Sigmoid colon (tissue), 7 donors: ENCODE data around the gene TRIM63. TPM values are rescaled to one million over a fixed set of nuclear protein-coding genes. Genes with fewer than 3 reads are reported as not detected.

Experiments used
- DNase-seq: peaks from one replicate; pipeline ENCODE4 v3.0.0-alpha.2; 2019
- H3K27ac ChIP-seq, 4 donors: fragments of 200-600 bp; sonication (generic); one replicate each; pipeline ENCODE4 v1.5.1; 2016 to 2019; ENCODE audit warnings: mild to moderate bottlenecking in 1 of 4
- H3K27me3 ChIP-seq, 3 donors: fragments of 200-600 bp; sonication (generic); one replicate each; pipeline ENCODE4 v1.5.1; 2019; ENCODE audit warnings: mild to moderate bottlenecking in 1 of 3
- H3K36me3 ChIP-seq, 4 donors: fragments of 200-600 bp; sonication (generic); one replicate each; pipeline ENCODE4 v1.5.1; 2016 to 2019
- H3K4me1 ChIP-seq, 4 donors: fragments of 200-600 bp; sonication (generic); one replicate each; pipeline ENCODE4 v1.5.1; 2017 to 2019
- H3K4me3 ChIP-seq, 4 donors: fragments of 200-600 bp; sonication (generic); one replicate each; pipeline ENCODE4 v1.5.1; 2017 to 2019; ENCODE audit warnings: mild to moderate bottlenecking in 2 of 4, moderate library complexity in 1 of 4
- H3K9me3 ChIP-seq, 4 donors: fragments of 200-600 bp in 3 of 4; sonication (generic) in 3 of 4; one replicate each; pipeline versions ENCODE4 v1.5.1 to v1.6.1; 2013 to 2019
- EP300 ChIP-seq, 4 donors: sonication (generic); formaldehyde crosslinking; IDR thresholded peaks; one replicate each; pipeline ENCODE4 v1.6.1; 2017; ENCODE audit warnings: antibody characterized with exemption in 4 of 4
- POLR2A ChIP-seq, 2 donors: fragments of 450-650 bp; IDR thresholded peaks; one replicate each; pipeline ENCODE4 v1.6.1; 2016; ENCODE audit warnings: antibody characterized with exemption in 2 of 2, mild to moderate bottlenecking in 2 of 2, moderate library complexity in 2 of 2
- POLR2AphosphoS5 ChIP-seq, 4 donors: sonication (generic); formaldehyde crosslinking; IDR thresholded peaks; one replicate each; pipeline ENCODE4 v1.6.1; 2017; ENCODE audit warnings: antibody characterized with exemption in 4 of 4
- WGBS, 2 donors: extraction: QIAGEN DNeasy Blood & Tissue Kit; methylation state at CpG; one replicate each; pipeline ENCODE4 v1.1.7; 2013; 5-methylcytosine and 5-hydroxymethylcytosine counted together
- intact Hi-C: fragments of 100-400 bp; cut with DNase I; formaldehyde crosslinking; loops from one replicate; pipeline ENCODE4 v1.15.1; 2023
- polyA plus RNA-seq, 3 donors: library from polyadenylated mRNA; stranded (reverse); fragments of 200-250 nt; gene quantifications; one replicate each; pipeline ENCODE4 v1.2.3, GENCODE V29; 2013
- total RNA-seq, 4 donors: library from RNA; depleted of rRNA; stranded (reverse); fragments of >200 nt; gene quantifications; one replicate each; pipeline ENCODE4 v1.1.0, GENCODE V29; 2016
- TF ChIP-seq, protein P1 (sequence below), 4 experiments: fragments of 450-650 bp in 3 of 4; fragments of 200-600 bp in 1 of 4; IDR thresholded peaks; one replicate each; pipeline ENCODE4 v1.5.1; 2016 to 2019; ENCODE audit warnings: antibody characterized with exemption in 4 of 4, mild to moderate bottlenecking in 3 of 4, moderate library complexity in 2 of 4
- donor health status: healthy with polysubstance abuse.
- donor health status: Bipolar disorder and iron deficiency.
- donor health status: healthy.

The TRIM63 gene
- total and polyA plus RNA-seq, 7 donors: 0.35 to 2.1 (median 0.81) TPM; not detected in 2

DNA sequence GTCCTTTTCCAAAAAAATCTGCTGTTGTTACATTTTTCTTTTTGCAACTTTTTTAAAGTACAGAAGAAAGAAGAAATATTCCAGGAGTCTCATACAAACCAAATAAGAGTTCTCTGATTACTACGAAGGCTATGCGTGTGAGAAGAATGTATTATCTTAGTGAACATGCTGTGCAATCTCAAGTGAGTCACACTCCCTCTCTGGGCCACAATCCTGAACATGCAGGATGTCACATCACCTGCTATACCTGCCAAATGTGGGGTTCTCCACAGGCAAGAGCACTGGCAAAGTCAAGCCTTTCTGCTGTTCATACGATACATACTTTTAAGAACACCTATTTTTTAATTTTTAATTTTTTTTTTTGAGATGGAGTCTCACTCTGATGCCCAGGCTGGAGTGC is 21.7 kb upstream of the TRIM63 start:
- DNase-seq: no peak
- Histone ChIP-seq H3K4me1 (peaks cover 0 to under 1% (median 0%) of the 10 kb centered on the region in 4 donors), H3K36me3 (no peaks in the 10 kb centered on the region), H3K27me3 (peaks cover 3 to 55% (median 7%) of the 10 kb centered on the region in 3 donors), H3K4me3 (no peak overlapping the region), H3K27ac (no peak overlapping the region), H3K9me3 (no peaks in the 10 kb centered on the region)
- TF ChIP-seq POLR2A (IDR thresholded peaks at IDR 0.05) (no peak), POLR2AphosphoS5 (IDR thresholded peaks at IDR 0.05) (no peak), EP300 (IDR thresholded peaks at IDR 0.05) (no peak)
- TF ChIP-seq, protein P1, sequence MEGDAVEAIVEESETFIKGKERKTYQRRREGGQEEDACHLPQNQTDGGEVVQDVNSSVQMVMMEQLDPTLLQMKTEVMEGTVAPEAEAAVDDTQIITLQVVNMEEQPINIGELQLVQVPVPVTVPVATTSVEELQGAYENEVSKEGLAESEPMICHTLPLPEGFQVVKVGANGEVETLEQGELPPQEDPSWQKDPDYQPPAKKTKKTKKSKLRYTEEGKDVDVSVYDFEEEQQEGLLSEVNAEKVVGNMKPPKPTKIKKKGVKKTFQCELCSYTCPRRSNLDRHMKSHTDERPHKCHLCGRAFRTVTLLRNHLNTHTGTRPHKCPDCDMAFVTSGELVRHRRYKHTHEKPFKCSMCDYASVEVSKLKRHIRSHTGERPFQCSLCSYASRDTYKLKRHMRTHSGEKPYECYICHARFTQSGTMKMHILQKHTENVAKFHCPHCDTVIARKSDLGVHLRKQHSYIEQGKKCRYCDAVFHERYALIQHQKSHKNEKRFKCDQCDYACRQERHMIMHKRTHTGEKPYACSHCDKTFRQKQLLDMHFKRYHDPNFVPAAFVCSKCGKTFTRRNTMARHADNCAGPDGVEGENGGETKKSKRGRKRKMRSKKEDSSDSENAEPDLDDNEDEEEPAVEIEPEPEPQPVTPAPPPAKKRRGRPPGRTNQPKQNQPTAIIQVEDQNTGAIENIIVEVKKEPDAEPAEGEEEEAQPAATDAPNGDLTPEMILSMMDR (IDR thresholded peaks at IDR 0.05): no peak
- WGBS, 2 donors: 93 to 97% methylated on average over 3 of the region's 3 CpGs
- intact Hi-C loops: no loop called here

DNA sequence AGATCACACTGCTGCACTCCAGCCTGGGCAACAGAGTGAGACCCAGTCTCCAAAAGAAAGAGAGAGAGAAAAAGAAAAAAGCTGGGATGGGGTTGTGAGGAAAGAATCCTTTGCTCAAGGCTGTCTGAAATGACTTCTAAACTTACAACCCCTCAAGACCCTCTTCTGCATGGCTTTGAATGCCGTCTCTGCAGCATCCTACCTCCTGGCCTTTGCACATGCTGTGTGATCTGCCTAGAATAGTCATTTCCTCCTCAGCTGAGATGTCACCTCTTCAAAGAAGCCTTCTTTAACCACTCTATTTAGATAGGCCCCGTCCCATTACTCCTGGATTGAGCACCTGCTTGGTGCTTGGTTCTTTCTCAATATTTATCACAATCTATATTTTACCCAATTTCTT is 17.4 kb upstream of the TRIM63 start:
- no peaks in the 10 kb centered on the region for H3K4me1 ChIP-seq
- WGBS, 2 donors: 77 to 80% methylated on average over 2 of the region's 2 CpGs

DNA sequence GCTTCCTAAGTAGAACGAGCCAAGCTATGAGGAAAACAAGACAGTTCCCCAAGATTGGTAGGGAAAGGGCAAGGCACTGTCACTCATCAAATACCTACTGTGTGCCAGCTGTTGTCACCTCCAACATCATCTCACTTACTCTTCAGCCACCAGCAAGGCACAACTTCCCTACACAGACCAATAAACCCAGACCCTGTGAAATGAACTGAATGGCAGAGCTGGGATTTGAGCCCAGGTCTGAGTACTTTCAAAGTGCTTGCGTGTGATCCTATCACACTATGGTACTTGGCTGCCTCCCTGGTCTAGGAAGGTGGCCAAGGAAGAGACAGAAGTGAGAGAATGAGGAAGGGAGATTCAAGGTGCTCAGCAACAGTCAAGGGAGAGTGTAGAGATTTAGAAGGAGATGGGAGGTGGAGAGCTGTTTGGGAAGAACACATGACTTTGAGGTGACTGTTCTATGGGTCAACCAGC is 16.7 kb upstream of the TRIM63 start:
- Histone ChIP-seq H3K36me3 (no peaks in the 10 kb centered on the region), H3K4me1 (no peaks in the 10 kb centered on the region), H3K27ac (no peak overlapping the region), H3K4me3 (no peak overlapping the region), H3K27me3 (peaks cover 0 to 26% (median 3%) of the 10 kb centered on the region in 3 donors), H3K9me3 (no peaks in the 10 kb centered on the region)
- TF ChIP-seq POLR2AphosphoS5 (IDR thresholded peaks at IDR 0.05) (no peak), POLR2A (IDR thresholded peaks at IDR 0.05) (no peak), EP300 (IDR thresholded peaks at IDR 0.05) (no peak)
- TF ChIP-seq, protein P1 (IDR thresholded peaks at IDR 0.05): no peak
- WGBS, 2 donors: 62 to 72% methylated on average over 2 of the region's 2 CpGs
- intact Hi-C loops: no loop called here
- no peak for DNase-seq

More for the DNA sequence above, 17.4 kb upstream of the TRIM63 start:
- Histone ChIP-seq H3K9me3 (no peaks in the 10 kb centered on the region), H3K36me3 (no peaks in the 10 kb centered on the region), H3K27me3 (peaks cover 0 to 34% (median 3%) of the 10 kb centered on the region in 3 donors), H3K4me3 (no peak overlapping the region), H3K27ac (no peak overlapping the region)
- intact Hi-C loops: no loop called here
- DNase-seq: no peak
- TF ChIP-seq POLR2AphosphoS5 (IDR thresholded peaks at IDR 0.05): no peak
- TF ChIP-seq, protein P1 (IDR thresholded peaks at IDR 0.05): no peak
- TF ChIP-seq EP300 (IDR thresholded peaks at IDR 0.05): no peak
- no peak for TF ChIP-seq POLR2A (IDR thresholded peaks at IDR 0.05)

DNA sequence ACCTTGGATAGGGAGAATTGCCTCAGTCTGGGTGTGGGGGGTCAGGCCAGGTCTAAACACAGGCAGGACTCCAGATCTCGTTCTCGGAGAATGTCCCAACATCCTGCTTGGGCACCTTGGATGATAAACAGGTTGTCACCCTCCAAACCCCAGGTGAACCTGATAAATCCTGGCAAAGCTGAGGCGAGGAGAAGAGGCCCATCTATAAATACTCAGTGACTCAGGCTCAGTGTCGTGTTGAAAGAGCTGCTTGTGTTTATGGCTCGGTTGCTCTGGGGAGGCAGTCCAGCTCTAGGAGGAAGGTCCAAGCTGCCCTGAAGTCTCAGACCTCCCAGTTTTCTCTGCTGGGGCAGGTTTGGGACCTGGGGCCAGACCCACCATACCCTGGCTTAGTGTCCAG is 15.8 kb upstream of the TRIM63 start:
- Histone ChIP-seq H3K27me3 (peaks cover 0 to 22% (median 3%) of the 10 kb centered on the region in 3 donors), H3K4me1 (no peaks in the 10 kb centered on the region), H3K9me3 (no peaks in the 10 kb centered on the region), H3K36me3 (no peaks in the 10 kb centered on the region), H3K27ac (no peak overlapping the region), H3K4me3 (no peak overlapping the region)
- 47 to 64% methylated on average over 5 of the region's 5 CpGs for whole genome bisulfite sequencing, 2 donors
- intact Hi-C loops: no loop called here
- no peak for TF ChIP-seq POLR2A (IDR thresholded peaks at IDR 0.05)
- no peak for TF ChIP-seq POLR2AphosphoS5 (IDR thresholded peaks at IDR 0.05)
- TF ChIP-seq, protein P1 (IDR thresholded peaks at IDR 0.05): no peak
- TF ChIP-seq EP300 (IDR thresholded peaks at IDR 0.05): no peak
- no peak for DNase-seq

DNA sequence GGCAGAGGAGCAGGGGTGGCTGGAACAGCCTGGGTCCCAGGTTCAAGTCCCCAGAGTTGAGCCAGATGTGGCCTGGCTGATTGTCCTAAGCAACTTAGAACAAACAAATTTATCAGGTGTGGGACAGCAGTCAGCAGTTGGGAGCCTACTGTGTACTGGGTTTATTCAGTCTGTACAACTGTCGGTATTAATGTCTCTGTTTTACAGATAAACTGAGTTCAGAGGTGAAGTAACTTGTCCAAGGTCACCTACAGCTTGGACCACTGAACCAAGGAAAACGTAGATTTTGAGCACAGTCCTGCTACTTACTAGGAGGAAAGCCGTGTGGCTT is 14.6 kb upstream of the TRIM63 start:
- no peak overlapping the region for H3K4me3 ChIP-seq
- no peak for DNase-seq
- no peak for TF ChIP-seq POLR2A (IDR thresholded peaks at IDR 0.05)
- no peak for TF ChIP-seq POLR2AphosphoS5 (IDR thresholded peaks at IDR 0.05)
- no peak for TF ChIP-seq EP300 (IDR thresholded peaks at IDR 0.05)
- TF ChIP-seq, protein P1 (IDR thresholded peaks at IDR 0.05): no peak
- WGBS, 2 donors: 80 to 87% methylated on average over 3 of the region's 3 CpGs
- peaks cover 0 to 22% (median 0%) of the 10 kb centered on the region in 3 donors for H3K27me3 ChIP-seq
- H3K36me3 ChIP-seq: no peaks in the 10 kb centered on the region
- H3K9me3 ChIP-seq: no peaks in the 10 kb centered on the region
- intact Hi-C loops: no loop called here
- no peaks in the 10 kb centered on the region for H3K4me1 ChIP-seq
- no peak overlapping the region for H3K27ac ChIP-seq
